Muscle layer of duodenum (tissue), 2 donors: ENCODE data around the gene HMX3.
A peak's percentile ranks its signal among the peaks of the same experiment; 100 is the strongest.

Source experiments
- H3K27ac ChIP-seq: one replicate; pipeline ENCODE4 v1.7.0; 2013; ENCODE audit warnings: mild to moderate bottlenecking, low read length
- H3K27me3 ChIP-seq: one replicate; pipeline ENCODE4 v1.7.0; 2013; ENCODE audit warnings: low read depth, mild to moderate bottlenecking, control low read depth, low read length
- H3K36me3 ChIP-seq, 2 donors: one replicate each; pipeline ENCODE4 v1.7.0; 2013; ENCODE audit warnings: low read length in 2 of 2, control low read depth in 1 of 2, mild to moderate bottlenecking in 1 of 2; ENCODE audit not compliant: insufficient read depth in 2 of 2, control insufficient read depth in 1 of 2
- H3K4me1 ChIP-seq, 2 donors: one replicate each; pipeline ENCODE4 v1.7.0; 2013; ENCODE audit warnings: low read length in 2 of 2, mild to moderate bottlenecking in 2 of 2, control low read depth in 1 of 2, moderate library complexity in 1 of 2; ENCODE audit not compliant: insufficient read depth in 2 of 2, control insufficient read depth in 1 of 2
- H3K4me3 ChIP-seq, 2 donors: one replicate each; pipeline ENCODE4 v1.7.0; 2013; ENCODE audit warnings: low read length in 2 of 2, low read depth in 1 of 2, mild to moderate bottlenecking in 1 of 2
- H3K9me3 ChIP-seq, 2 donors: one replicate each; pipeline ENCODE4 v1.7.0; 2013; ENCODE audit warnings: low read length in 2 of 2, control low read depth in 1 of 2, mild to moderate bottlenecking in 1 of 2; ENCODE audit not compliant: control insufficient read depth in 1 of 2
- donor health status: healthy.

HMX3 gene

DNA sequence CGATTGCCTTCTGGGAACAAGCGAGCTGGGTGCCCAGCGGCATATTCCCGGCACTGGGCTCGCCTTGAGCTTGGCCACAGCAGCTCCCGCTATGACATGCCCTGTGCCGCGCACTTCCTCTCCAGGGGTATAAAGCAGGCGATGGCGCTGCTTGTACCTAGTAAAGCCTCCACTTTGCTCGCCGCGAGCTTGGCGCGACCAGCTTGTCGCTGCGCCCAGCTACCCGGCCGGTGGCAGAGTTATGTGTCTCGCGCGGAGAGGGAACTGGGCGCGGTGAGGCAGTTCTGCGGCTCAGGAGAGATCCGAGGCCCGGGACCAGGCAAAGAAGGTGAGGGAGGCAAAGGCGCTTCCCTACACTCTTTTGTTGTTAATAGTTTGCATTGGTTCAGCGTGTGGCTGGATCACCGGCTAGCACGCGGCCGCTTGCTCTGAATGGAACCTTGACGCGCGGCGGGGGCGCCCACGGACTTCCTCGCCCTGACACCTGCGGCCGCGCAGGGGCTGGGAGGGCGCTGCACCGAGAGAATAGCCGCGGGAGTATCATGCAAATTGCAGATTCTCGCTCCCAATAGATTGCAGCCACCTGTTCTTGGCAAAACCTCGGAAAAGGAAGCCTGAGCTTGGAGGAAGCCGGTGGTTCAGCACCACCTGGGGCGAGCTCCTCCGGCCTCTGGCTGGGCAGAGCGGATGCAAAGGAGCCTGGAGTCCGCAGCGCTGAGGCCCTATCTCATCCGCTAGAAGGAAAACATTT is 15.4 kb downstream of the HMX3 start:
- Histone ChIP-seq H3K27ac (no peak overlapping the region), H3K4me1 (peaks cover 14 to 64% of the 10 kb centered on the region in 2 donors), H3K4me3 (peak overlapping the region; percentile 16 to 42), H3K27me3 (peaks cover 57% of the 10 kb centered on the region), H3K9me3 (no peaks in the 10 kb centered on the region), H3K36me3 (peaks cover 0 to 4% of the 10 kb centered on the region in 2 donors)

DNA sequence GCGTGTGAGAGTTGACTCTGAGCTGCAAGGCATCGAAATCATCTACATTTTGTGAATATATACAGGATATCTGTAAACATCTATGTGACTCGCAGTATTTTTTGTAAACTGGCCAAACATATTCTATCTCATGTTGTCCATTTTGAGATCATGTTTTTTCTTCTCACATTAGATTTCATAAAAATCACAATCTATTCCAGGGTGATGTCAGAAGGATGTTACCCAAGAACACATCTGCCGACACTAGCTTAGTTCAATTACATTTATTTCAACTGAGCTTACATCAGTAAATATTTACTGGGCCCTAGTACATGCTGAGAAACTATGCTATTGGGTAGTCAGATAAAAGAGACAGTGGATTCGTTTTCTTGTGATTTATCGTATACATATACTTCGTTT is 16.0 kb downstream of the HMX3 start:
- H3K36me3 ChIP-seq, result peaks cover 0 to 8% of the 10 kb centered on the region in 2 donors
- peaks cover 17 to 62% of the 10 kb centered on the region in 2 donors for H3K4me1 ChIP-seq
- H3K27ac ChIP-seq, result no peak overlapping the region
- peaks cover 51% of the 10 kb centered on the region for H3K27me3 ChIP-seq
- H3K4me3 ChIP-seq, result no peak overlapping the region
- H3K9me3 ChIP-seq, result no peaks in the 10 kb centered on the region

DNA sequence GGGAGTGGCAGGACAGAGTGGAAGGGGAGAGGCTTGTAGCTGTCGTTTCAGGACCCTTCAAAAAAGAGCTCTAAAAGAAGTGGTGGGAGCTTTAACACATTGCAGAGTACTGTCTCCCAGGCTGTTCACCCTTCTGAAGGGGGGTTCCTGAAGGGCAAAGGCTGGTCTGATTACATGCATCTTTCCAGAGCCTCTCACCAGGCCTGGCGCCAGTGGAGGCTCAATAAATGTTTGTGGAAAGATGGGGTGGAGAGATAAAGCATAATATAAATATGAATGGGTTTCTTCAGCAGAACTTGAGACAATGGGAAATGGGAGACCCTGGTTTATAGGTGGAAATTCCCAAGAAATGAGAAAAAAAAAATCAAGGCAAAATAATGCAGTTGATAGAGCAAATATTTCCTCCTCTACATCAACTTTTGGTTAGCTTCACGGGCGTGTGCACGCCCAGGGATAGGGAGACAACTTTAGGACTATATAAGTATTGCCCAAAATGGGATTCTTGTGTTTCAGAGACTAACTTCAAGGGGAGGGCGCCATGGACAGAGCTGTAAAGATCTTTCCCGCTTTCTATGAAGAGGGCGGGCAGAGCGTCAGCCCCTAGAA is 17.8 kb downstream of the HMX3 start:
- peaks cover 10 to 21% of the 10 kb centered on the region in 2 donors for H3K36me3 ChIP-seq
- H3K27ac ChIP-seq, result no peak overlapping the region
- H3K9me3 ChIP-seq, result no peaks in the 10 kb centered on the region
- no peak overlapping the region for H3K4me3 ChIP-seq
- H3K27me3 ChIP-seq, result peaks cover 33% of the 10 kb centered on the region
- H3K4me1 ChIP-seq, result peaks cover 17 to 48% of the 10 kb centered on the region in 2 donors

DNA sequence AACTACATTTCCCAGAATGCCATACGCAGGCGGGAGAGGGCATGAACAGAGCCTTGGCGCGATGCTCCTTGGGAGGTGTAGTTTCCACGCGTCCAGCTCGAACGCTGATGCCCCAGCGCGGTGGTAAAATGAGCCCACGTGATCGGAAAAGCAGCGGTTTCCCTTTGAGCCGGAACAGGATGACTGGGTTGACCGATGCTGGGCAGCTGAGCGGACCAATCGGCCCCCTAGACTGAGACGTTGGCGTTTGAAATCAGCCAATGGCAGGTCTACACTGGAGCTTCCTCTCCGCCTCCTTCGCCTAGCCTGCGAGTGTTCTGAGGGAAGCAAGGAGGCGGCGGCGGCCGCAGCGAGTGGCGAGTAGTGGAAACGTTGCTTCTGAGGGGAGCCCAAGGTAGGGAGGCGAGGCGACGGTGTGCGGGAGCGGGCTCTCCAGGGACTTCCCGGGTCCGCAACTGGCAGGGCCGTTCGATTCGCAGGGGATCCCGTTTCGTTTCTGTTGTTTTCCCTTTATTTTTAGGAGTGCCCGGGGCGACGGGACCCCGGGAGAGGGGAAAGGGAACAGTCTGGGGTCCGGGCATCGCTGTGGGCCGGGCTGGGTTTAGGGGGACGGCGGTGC is 18.4 kb downstream of the HMX3 start, which contains the start of gene BUB3:
Gene BUB3 (plus strand): TSS at position 311 of the 619 bp plus-strand sequence. CDS start 516 bp downstream, outside the sequence.
- Histone ChIP-seq H3K27ac (peak within 1 kb of the TSS; percentile 85), H3K27me3 (peaks cover 27% of the 10 kb centered on the region), H3K36me3 (peaks cover 10 to 25% of the 10 kb centered on the region in 2 donors), H3K4me3 (peak within 1 kb of the TSS; percentile 83 to 88), H3K4me1 (peaks cover 17 to 42% of the 10 kb centered on the region in 2 donors), H3K9me3 (no peaks in the 10 kb centered on the region)

DNA sequence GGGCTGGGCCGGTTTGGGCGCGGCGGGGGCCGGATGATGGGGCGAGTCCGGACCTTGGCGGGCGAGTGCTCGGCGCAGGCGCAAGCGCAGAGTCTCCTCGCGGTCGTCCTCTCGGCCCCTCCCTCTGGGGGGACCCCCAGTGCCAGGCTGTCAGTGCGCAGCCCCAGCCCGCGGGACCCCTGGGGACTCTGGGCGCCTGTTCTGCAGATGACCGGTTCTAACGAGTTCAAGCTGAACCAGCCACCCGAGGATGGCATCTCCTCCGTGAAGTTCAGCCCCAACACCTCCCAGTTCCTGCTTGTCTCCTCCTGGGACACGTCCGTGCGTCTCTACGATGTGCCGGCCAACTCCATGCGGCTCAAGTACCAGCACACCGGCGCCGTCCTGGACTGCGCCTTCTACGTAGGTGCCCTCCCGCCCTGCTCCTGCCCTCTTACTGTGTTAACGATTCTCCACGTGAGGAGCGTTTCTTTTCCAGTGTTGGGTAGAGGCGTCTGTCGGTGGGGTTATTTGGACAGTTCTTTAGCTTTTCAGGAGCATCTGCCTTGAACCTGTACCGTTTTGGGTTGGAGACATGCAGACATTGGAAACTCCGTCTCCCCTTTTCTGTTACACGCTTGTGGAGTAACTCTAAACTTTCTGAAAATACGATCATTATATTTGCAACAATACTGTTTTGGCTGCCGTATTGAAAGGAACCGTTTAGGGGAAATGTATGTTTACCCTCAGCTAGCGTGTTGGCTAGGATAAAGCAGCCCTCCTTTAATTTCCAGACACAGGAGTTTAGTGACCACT is 19.1 kb downstream of the HMX3 start:
- peaks cover 20% of the 10 kb centered on the region for H3K27me3 ChIP-seq
- peaks cover 10 to 25% of the 10 kb centered on the region in 2 donors for H3K36me3 ChIP-seq
- peak overlapping the region; percentile 83 to 88 for H3K4me3 ChIP-seq
- H3K9me3 ChIP-seq, result no peaks in the 10 kb centered on the region
- peak overlapping the region; percentile 85 for H3K27ac ChIP-seq
- H3K4me1 ChIP-seq, result peaks cover 17 to 35% of the 10 kb centered on the region in 2 donors

DNA sequence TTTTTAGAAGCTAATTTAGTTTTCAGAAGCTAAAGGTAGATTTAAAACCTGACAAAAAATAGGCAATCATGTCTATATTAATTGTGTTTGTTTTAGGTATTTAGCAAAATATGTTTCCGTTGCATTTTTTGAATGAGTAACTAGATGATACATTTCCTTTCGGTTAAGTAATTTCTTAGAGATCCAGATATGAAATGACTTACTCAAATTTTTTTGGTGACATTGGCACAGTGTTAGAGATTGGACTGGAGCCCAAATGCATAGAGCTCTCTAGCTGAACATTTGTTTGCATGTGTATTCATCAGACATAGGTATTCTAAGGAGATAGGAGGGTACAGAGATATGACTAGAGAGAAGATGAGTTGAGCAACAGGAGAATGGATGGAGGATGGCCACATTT is 20.3 kb downstream of the HMX3 start:
- peaks cover 10% of the 10 kb centered on the region for H3K27me3 ChIP-seq
- H3K9me3 ChIP-seq, result no peaks in the 10 kb centered on the region
- H3K36me3 ChIP-seq, result peaks cover 21 to 33% of the 10 kb centered on the region in 2 donors
- H3K4me3 ChIP-seq, result peak overlapping the region in 1 of 2 donors; percentile 88
- no peak overlapping the region for H3K27ac ChIP-seq
- peaks cover 15 to 23% of the 10 kb centered on the region in 2 donors for H3K4me1 ChIP-seq

DNA sequence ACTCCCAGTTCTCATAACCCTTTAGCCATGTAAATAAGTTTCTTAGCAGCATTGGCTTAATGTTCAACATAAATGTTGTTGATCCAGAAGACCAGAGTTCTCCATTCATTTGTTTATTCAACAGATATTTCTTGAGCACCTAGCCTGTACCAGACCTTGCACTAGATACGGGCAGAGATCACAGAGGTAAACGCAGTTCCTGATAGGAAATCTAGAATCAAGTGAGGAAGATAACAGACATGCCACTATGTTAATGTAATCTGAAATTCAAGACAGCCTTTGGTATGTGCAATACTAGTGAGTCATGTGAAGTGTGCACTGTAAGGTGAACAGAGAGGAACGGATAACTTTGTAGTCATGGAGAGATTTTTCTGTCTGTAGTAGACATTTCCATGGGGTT is 21.4 kb downstream of the HMX3 start:
- Histone ChIP-seq H3K27ac (no peak overlapping the region), H3K27me3 (no peaks in the 10 kb centered on the region), H3K4me1 (peaks cover 14 to 17% of the 10 kb centered on the region in 2 donors), H3K36me3 (peaks cover 30 to 40% of the 10 kb centered on the region in 2 donors), H3K4me3 (no peak overlapping the region), H3K9me3 (no peaks in the 10 kb centered on the region)

DNA sequence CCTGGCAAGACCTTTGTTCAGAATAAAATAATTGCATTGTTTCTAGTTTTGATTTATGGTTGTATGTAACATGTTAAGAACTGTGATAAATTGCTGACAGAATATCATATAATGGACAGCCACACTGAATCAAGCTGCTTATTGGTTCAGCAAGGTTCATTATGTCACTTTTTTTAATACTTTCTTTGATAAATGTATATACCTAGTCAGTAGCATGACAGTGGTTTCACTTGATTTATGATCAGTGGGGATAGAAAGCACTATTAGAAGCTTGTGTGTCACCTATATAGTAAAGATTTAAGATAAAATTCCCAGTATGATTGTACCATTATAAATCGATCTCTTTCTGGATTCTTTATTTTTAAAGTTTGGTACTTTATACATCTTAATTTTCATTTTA is 22.9 kb downstream of the HMX3 start:
- Histone ChIP-seq H3K4me3 (no peak overlapping the region), H3K4me1 (peaks cover 14 to 17% of the 10 kb centered on the region in 2 donors), H3K27ac (no peak overlapping the region), H3K9me3 (no peaks in the 10 kb centered on the region), H3K27me3 (no peaks in the 10 kb centered on the region), H3K36me3 (peaks cover 44 to 54% of the 10 kb centered on the region in 2 donors)

DNA sequence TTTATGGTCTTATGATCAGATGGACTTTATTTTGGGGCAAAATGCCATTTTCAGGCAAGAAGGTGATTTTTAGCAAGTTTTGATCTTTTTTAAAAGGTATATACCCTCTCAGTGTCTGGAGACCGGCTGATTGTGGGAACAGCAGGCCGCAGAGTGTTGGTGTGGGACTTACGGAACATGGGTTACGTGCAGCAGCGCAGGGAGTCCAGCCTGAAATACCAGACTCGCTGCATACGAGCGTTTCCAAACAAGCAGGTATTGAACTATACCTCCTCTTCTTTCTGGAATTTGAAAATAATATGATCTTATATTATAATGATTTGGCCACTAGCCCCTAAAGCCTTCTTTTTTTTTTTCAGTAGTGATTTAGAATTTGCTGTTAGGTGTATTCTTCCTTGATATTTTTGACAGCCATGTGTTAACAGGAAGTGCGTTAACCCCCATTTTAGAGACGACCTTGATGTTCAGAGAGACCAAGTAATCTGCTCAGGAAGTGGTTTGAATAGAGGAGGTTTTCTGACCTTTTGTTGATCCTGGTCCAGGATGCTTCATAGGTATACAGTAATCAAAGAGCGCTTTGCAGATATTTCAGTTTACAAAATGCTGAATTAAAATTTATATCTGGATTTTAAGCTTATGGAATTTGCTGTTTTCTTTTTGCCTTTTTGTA is 24.7 kb downstream of the HMX3 start:
- Histone ChIP-seq H3K4me1 (peaks cover 10% of the 10 kb centered on the region in 2 donors), H3K9me3 (no peaks in the 10 kb centered on the region), H3K27ac (no peak overlapping the region), H3K27me3 (no peaks in the 10 kb centered on the region), H3K4me3 (no peak overlapping the region), H3K36me3 (peaks cover 61 to 64% of the 10 kb centered on the region in 2 donors)

DNA sequence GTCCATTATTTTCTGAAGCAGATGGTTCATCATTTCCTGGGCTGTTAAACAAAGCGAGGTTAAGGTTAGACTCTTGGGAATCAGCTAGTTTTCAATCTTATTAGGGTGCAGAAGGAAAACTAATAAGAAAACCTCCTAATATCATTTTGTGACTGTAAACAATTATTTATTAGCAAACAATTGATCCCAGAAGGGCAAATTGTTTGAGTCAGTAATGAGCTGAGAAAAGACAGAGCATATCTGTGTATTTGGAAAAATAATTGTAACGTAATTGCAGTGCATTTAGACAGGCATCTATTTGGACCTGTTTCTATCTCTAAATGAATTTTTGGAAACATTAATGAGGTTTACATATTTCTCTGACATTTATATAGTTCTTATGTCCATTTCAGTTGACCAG is 28.5 kb downstream of the HMX3 start:
- H3K4me3 ChIP-seq, result no peak overlapping the region
- no peak overlapping the region for H3K27ac ChIP-seq
- H3K4me1 ChIP-seq, result no peaks in the 10 kb centered on the region
- H3K9me3 ChIP-seq, result no peaks in the 10 kb centered on the region
- H3K27me3 ChIP-seq, result no peaks in the 10 kb centered on the region
- peaks cover 45 to 69% of the 10 kb centered on the region in 2 donors for H3K36me3 ChIP-seq
